Stimulated activated CD4-positive, alpha-beta T cell treated with anti-CD3 and anti-CD28 coated beads, Interleukin-1b, Interleukin-23, amount 100 ng/mL, for 48 hours (primary cell): ENCODE data around the gene FIGN.

ENCODE experiments used
- DNase-seq: peaks from one replicate; pipeline ENCODE4 v3.0.0-alpha.2; 2020

The FIGN gene

GRCh38 chr2:163735685-163736432, at the start of gene FIGN:
Gene FIGN, minus strand, starts transcription at chr2:163736008. Its CDS starts 1,081 bp downstream, at chr2:163734927.
- no peak for DNase-seq

- DNase-seq = no peak
Observed at GRCh38 chr2:163785162-163785561, 49.4 kb upstream of the FIGN start.

- DNase-seq = no peak
Observed at GRCh38 chr2:163779970-163780597, 44.3 kb upstream of the FIGN start.

- no peak for DNase-seq
Observed at GRCh38 chr2:163778045-163778781, 42.4 kb upstream of the FIGN start.

- no peak for DNase-seq
Observed at GRCh38 chr2:163775304-163775703, 39.5 kb upstream of the FIGN start.

- DNase-seq = no peak
Observed at GRCh38 chr2:163774862-163775261, 39.1 kb upstream of the FIGN start.

GRCh38 chr2:163773276-163773675, 37.5 kb upstream of the FIGN start:
- DNase-seq = no peak

GRCh38 chr2:163771596-163771995, 35.8 kb upstream of the FIGN start:
- DNase-seq = no peak

- no peak for DNase-seq
Observed at GRCh38 chr2:163768881-163769695, 33.3 kb upstream of the FIGN start.

- no peak for DNase-seq
Observed at GRCh38 chr2:163767097-163767496, 31.3 kb upstream of the FIGN start.

GRCh38 chr2:163764566-163764965, 28.8 kb upstream of the FIGN start:
- no peak for DNase-seq

- DNase-seq = no peak
Observed at GRCh38 chr2:163759013-163759412, 23.2 kb upstream of the FIGN start.

GRCh38 chr2:163757814-163758213, 22.0 kb upstream of the FIGN start:
- DNase-seq = no peak

- DNase-seq = no peak
Observed at GRCh38 chr2:163756588-163756987, 20.8 kb upstream of the FIGN start.

- DNase-seq = no peak
Observed at GRCh38 chr2:163755366-163755765, 19.6 kb upstream of the FIGN start.

GRCh38 chr2:163753726-163754125, 17.9 kb upstream of the FIGN start:
- DNase-seq = no peak

- DNase-seq = no peak
Observed at GRCh38 chr2:163752267-163752666, 16.5 kb upstream of the FIGN start.

- no peak for DNase-seq
Observed at GRCh38 chr2:163751696-163752095, 15.9 kb upstream of the FIGN start.

- DNase-seq = no peak
Observed at GRCh38 chr2:163748420-163748819, 12.6 kb upstream of the FIGN start.

GRCh38 chr2:163741435-163741834, 5.6 kb upstream of the FIGN start:
- no peak for DNase-seq

- no peak for DNase-seq
Observed at GRCh38 chr2:163737563-163737962, 1.8 kb upstream of the FIGN start.

- DNase-seq = no peak
Observed at GRCh38 chr2:163737190-163737439, 1.3 kb upstream of the FIGN start.

- no peak for DNase-seq
Observed at GRCh38 chr2:163736433-163737189, 803 bp upstream of the FIGN start.
